Suprapubic skin (tissue), 4 donors: ENCODE measurements around the gene SORCS3.

ENCODE experiments used
- CTCF ChIP-seq, 2 donors: fragments of 200-600 bp in 1 of 2; fragments of 450-650 bp in 1 of 2; sonication (generic) in 1 of 2; IDR thresholded peaks; one replicate each; pipeline ENCODE4 v1.5.1; 2016 to 2019; ENCODE audit warnings: antibody characterized with exemption in 2 of 2, mild to moderate bottlenecking in 1 of 2, moderate library complexity in 1 of 2
- EP300 ChIP-seq: sonication (generic); formaldehyde crosslinking; IDR thresholded peaks from one replicate; pipeline ENCODE4 v1.6.1; 2017; ENCODE audit warnings: antibody characterized with exemption
- POLR2A ChIP-seq, 2 donors: fragments of 450-650 bp; IDR thresholded peaks; one replicate each; pipeline ENCODE4 v1.6.1; 2017; ENCODE audit warnings: antibody characterized with exemption in 2 of 2, mild to moderate bottlenecking in 2 of 2, moderate library complexity in 2 of 2
- POLR2AphosphoS5 ChIP-seq, 3 donors: sonication (generic); formaldehyde crosslinking; IDR thresholded peaks; one replicate each; pipeline ENCODE4 v1.6.1; 2017; ENCODE audit warnings: antibody characterized with exemption in 3 of 3

DNA sequence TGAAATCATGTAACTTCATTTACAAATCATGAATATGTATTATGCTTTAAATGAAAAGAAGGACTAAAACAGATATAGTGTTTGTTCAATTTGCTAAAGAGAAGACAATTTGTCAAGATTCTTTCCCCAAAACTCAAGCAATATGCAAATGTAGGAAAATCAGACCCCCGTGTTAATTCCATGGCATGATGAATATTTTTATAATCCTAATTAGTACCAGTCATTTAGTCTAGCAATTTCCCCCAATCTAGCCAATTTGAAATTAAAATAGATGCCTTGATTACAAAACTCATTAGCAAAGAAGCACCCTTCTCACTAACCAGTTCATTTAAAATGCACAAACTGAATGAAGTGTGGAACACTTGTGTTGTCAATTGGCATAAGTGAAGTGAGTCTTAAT lies 347.6 kb downstream of the SORCS3 start:
- TF ChIP-seq CTCF (IDR thresholded peaks at IDR 0.05): no peak
- TF ChIP-seq EP300: no peak
- no peak for TF ChIP-seq POLR2A (IDR thresholded peaks at IDR 0.05)
- TF ChIP-seq POLR2AphosphoS5 (IDR thresholded peaks at IDR 0.05): no peak
